Kidney (tissue), 14 donors: ENCODE results near the gene CD74. TPM values are rescaled to one million over a fixed set of nuclear protein-coding genes. Genes with fewer than 3 reads are reported as not detected.

ENCODE experiments used
- DNase-seq, 5 donors: peaks; one replicate each; pipeline ENCODE4 v3.0.0-alpha.2; 2013 to 2020
- FAIRE-seq: peaks from 2 replicates; lab custom pipeline; 2012; peaks lifted over from hg19 to GRCh38; lab: Jason Lieb, UNC
- H3K27ac ChIP-seq, 2 donors: one replicate each; pipeline ENCODE4 v1.7.0; 2013; ENCODE audit warnings: low read depth in 2 of 2, low read length in 2 of 2, inconsistent platforms in 1 of 2
- H3K27me3 ChIP-seq: one replicate; pipeline ENCODE4 v1.7.1; 2013; ENCODE audit warnings: low read length, inconsistent platforms; ENCODE audit not compliant: control insufficient read depth, insufficient read depth
- H3K36me3 ChIP-seq, 3 donors: one replicate each; pipeline versions ENCODE4 v1.7.0 to v1.7.1; 2013; ENCODE audit warnings: low read length in 3 of 3, control low read depth in 1 of 3, inconsistent platforms in 1 of 3; ENCODE audit not compliant: insufficient read depth in 3 of 3, control insufficient read depth in 2 of 3
- H3K4me1 ChIP-seq, 3 donors: one replicate each; pipeline versions ENCODE4 v1.7.0 to v1.7.1; 2013; ENCODE audit warnings: low read length in 3 of 3, inconsistent platforms in 1 of 3, low read depth in 1 of 3; ENCODE audit not compliant: control insufficient read depth in 2 of 3, insufficient read depth in 2 of 3
- H3K4me3 ChIP-seq, 3 donors: one replicate each; pipeline versions ENCODE4 v1.7.0 to v1.8.1; 2013; ENCODE audit warnings: low read length in 3 of 3, control low read depth in 1 of 3, inconsistent platforms in 1 of 3
- H3K9ac ChIP-seq, 3 donors: one replicate each; pipeline versions ENCODE4 v1.7.0 to v1.7.1; 2013; ENCODE audit warnings: low read length in 3 of 3, control low read depth in 1 of 3, inconsistent platforms in 1 of 3
- H3K9me3 ChIP-seq, 3 donors: one replicate each; pipeline versions ENCODE4 v1.7.0 to v1.7.1; 2013; ENCODE audit warnings: low read length in 3 of 3, control low read depth in 1 of 3, inconsistent platforms in 1 of 3; ENCODE audit not compliant: control insufficient read depth in 2 of 3, insufficient read depth in 1 of 3
- intact Hi-C: fragments of 100-400 bp; cut with DNase I; formaldehyde crosslinking; loops from one replicate; pipeline ENCODE4 v1.11.1; 2022
- polyA plus RNA-seq: library from polyadenylated mRNA; stranded (reverse); fragments of 350-450 nt; fragmentation: Illumina TruSeq; extraction: RNeasy Lipid Tissue Mini Kit (QIAGEN cat#74804); gene quantifications from one replicate; pipeline ENCODE4 v1.2.3, GENCODE V29; 2014; ENCODE audit warnings: low read depth, low replicate concordance; ENCODE audit not compliant: insufficient read depth
- total RNA-seq: library from RNA; stranded (reverse); fragmentation: NEBNext Ultra II Directional; extraction: Animal tissue kit (Norgen Biotek cat#: 25700); gene quantifications from one replicate; pipeline ENCODE4 v1.2.1, GENCODE V29; 2021
- TF ChIP-seq, protein P1 (sequence below): IDR thresholded peaks from 3 replicates; pipeline ENCODE4 v1.5.1; 2012; ENCODE audit warnings: mild to moderate bottlenecking, moderate library complexity, borderline replicate concordance; ENCODE audit not compliant: insufficient read depth; ENCODE audit errors: extremely low read depth
- donor health status: control.
- donor health status: control.
- donor health status: control.
- donor health status: control.
- donor health status: control.
- donor health status: DM: yes; HTN: yes; CAD: no.
- donor health status: Normal renal cell carcinoma (clear cell type).

The CD74 gene
- total and polyA plus RNA-seq, 2 donors from 2014 or later = 1,887 to 2,003 TPM

DNA sequence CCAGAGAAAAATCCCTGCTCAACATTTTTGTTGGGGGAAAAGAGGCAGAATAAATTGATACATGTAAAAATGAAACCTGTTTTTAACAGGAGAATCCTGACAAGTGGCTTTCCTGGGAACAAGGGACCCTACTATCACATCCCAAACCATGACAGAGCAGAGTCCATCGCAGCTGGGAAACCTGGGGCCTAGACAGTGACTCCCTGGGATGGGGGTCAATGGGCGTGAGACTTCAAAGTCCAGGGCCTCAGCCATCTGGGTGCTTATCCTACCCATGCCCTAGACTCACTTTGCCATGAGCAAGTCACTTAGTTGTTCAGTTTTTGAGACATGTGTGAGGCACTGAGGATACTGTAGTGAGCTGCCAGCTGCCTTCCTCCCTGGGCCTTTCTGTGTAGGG is 49.5 kb downstream of the CD74 start:
- DNase-seq (no peak), FAIRE-seq (no peak)
- TF ChIP-seq, protein P1, sequence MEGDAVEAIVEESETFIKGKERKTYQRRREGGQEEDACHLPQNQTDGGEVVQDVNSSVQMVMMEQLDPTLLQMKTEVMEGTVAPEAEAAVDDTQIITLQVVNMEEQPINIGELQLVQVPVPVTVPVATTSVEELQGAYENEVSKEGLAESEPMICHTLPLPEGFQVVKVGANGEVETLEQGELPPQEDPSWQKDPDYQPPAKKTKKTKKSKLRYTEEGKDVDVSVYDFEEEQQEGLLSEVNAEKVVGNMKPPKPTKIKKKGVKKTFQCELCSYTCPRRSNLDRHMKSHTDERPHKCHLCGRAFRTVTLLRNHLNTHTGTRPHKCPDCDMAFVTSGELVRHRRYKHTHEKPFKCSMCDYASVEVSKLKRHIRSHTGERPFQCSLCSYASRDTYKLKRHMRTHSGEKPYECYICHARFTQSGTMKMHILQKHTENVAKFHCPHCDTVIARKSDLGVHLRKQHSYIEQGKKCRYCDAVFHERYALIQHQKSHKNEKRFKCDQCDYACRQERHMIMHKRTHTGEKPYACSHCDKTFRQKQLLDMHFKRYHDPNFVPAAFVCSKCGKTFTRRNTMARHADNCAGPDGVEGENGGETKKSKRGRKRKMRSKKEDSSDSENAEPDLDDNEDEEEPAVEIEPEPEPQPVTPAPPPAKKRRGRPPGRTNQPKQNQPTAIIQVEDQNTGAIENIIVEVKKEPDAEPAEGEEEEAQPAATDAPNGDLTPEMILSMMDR = no peak
- Histone ChIP-seq H3K36me3 (peaks cover 6 to 51% (median 22%) of the 10 kb centered on the region in 3 donors), H3K4me1 (peaks cover 0 to 4% (median 0%) of the 10 kb centered on the region in 3 donors), H3K9ac (no peak overlapping the region), H3K4me3 (no peak overlapping the region), H3K27ac (no peak overlapping the region), H3K27me3 (no peaks in the 10 kb centered on the region), H3K9me3 (no peaks in the 10 kb centered on the region)
- intact Hi-C loops = no loop called here

DNA sequence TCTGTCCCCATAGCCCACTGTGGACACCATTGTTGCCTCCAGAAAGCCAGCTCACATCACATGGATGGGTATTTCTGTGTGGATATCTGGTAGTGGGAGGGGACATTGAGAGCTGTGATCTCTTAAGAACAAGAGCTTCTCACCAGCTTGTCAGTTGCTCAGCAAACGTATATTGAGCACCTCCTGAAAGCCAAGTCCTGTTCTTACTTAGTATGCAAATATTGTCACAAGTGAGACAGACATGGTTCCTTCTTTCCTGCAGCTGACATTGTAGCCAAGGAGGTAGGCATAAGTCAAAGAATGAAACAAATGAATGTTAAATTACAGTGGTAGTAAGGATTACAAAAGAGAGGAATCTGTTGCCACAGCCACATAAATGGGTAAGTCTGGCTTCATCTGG is 51.4 kb downstream of the CD74 start:
- no peak for FAIRE-seq
- TF ChIP-seq, protein P1 = no peak
- Histone ChIP-seq H3K27ac (no peak overlapping the region), H3K27me3 (no peaks in the 10 kb centered on the region), H3K4me3 (no peak overlapping the region), H3K36me3 (peaks cover 6 to 43% (median 15%) of the 10 kb centered on the region in 3 donors), H3K9me3 (no peaks in the 10 kb centered on the region), H3K4me1 (peaks cover 0 to 8% (median 8%) of the 10 kb centered on the region in 3 donors), H3K9ac (no peak overlapping the region)
- intact Hi-C loops = no loop called here
- DNase-seq = no peak

DNA sequence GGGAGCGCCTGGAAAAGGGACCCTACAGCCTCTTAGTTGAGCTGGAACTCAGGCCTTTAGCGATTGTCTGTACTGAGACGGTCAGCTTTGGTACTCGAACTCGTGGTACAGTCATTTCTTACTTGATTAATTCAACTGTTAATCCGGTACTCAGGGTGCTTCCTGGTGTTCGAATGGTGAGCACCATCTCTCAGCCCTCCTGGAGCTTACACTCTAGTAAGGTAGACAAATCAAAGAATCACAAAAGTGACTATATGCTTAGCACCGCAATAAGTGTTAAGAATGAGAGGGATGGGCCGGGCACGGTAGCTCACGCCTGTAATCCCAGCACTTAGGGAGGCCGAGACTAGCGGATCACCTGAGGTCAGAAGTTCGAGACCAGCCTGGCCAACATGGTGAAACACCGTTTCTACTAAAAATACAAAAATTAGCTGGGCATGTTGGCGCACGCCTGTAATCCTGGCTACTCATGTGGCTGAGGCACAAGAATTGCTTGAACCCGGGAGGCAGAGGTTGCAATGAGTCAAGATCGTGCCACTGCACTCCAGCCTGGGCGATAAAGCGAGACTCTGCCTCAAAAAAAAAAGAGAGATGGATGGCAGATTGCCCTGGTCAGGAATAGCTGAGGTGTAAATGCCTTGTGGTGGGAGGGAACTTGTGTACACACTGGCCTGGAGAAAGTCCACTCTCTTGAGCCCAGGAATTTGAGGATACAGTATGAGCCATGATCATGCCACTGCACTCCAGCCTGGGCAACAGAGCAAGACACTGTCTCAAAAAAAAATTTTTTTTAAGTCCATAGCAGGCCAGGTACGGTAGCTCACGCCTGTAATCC is 54.2 kb downstream of the CD74 start:
- Histone ChIP-seq H3K9ac (peak overlapping the region; percentile 35 to 75 (median 67)), H3K4me3 (peak overlapping the region; percentile 62 to 82 (median 74)), H3K4me1 (peaks cover 0 to 9% (median 8%) of the 10 kb centered on the region in 3 donors), H3K27ac (no peak overlapping the region), H3K27me3 (no peaks in the 10 kb centered on the region), H3K9me3 (no peaks in the 10 kb centered on the region), H3K36me3 (peaks cover 6 to 23% (median 10%) of the 10 kb centered on the region in 3 donors)
- DNase-seq (peak in 3 of 5 donors; percentile 13 to 19 (median 14)), FAIRE-seq (no peak)
- intact Hi-C loops = no loop called here
- TF ChIP-seq, protein P1 = no peak
